Thyroid gland (tissue), 4 donors: ENCODE data around the gene PTX3.

Experiments used
- CTCF ChIP-seq, 6 experiments: fragments of 200-600 bp in 3 of 6; fragments of 450-650 bp in 3 of 6; sonication (generic) in 3 of 6; IDR thresholded peaks; one replicate each; pipeline ENCODE4 v1.5.1; 2016 to 2019; ENCODE audit warnings: antibody characterized with exemption in 6 of 6, mild to moderate bottlenecking in 2 of 6, inconsistent platforms in 1 of 6, moderate library complexity in 1 of 6
- POLR2A ChIP-seq, 2 donors: fragments of 450-650 bp; IDR thresholded peaks; one replicate each; pipeline ENCODE4 v1.6.1; 2017; ENCODE audit warnings: antibody characterized with exemption in 2 of 2, mild to moderate bottlenecking in 2 of 2, moderate library complexity in 1 of 2

- TF ChIP-seq CTCF (IDR thresholded peaks at IDR 0.05) = no peak
- TF ChIP-seq POLR2A (IDR thresholded peaks at IDR 0.05) = no peak
Observed at GRCh38 chr3:157420606-157421130, 16.0 kb upstream of the PTX3 start.
